ENCODE results near the gene ACTN1. TPM values are rescaled to one million over a fixed set of nuclear protein-coding genes. Genes with fewer than 3 reads are reported as not detected.
A peak's percentile ranks its signal among the peaks of the same experiment; 100 is the strongest.

ACTN1 gene
- total and polyA plus RNA-seq, 2 of the 8 experiments (the other 6 are each of a cell fraction or from before 2014, with no cell fraction given), result 236 to 262 TPM

DNA sequence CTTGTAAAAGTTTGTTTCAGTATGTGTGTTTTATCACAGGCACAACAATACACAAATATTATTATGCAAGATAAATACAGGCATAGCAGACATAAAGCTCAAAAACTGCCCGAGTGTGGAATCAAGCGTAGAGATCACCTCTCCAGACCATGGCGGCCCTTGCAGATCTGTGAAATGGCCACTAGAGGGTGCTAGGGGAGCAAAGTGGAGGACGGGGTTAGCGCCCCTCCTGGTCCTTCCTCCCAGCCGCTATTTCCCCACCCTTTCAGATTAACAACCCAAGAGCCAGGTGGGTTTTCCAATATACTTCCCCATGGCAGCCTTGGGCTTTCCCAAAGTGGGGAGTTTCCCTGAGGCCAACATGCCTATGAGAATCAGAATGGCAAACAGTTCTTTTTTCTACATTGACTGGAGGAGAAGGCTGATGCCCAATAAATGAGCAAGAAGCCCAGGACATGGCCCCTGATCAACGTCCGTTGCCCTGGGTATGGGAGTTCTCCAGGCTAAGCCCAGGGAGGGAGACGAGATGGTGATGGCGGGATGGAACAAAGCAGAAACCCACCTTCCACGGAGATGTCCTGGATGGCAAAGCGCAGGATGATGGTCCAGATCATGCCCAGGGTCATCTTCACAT, 67.4 kb downstream of the ACTN1 start:
- Histone ChIP-seq H3K4me3 (ENCODE audit: extremely low read depth in 1 of 4, insufficient read depth in 2 of 4, low read depth in 3 of 4, low read length in 4 of 4) (no peak overlapping the region), H3K36me3 (ENCODE audit: control insufficient read depth in 2 of 4, insufficient read depth in 4 of 4, low read length in 3 of 4) (peaks cover 7 to 37% (median 23%) of the 10 kb centered on the region in 4 experiments; a peak in 7 of 8 replicates), H3K9ac (replicated peaks in 1 of 4; ENCODE audit: extremely low read depth in 1 of 4, low read depth in 3 of 4, low read length in 3 of 4) (no peak overlapping the region), H2BK15ac (ENCODE audit: low read length) (no peak overlapping the region), H3K4me2 (ENCODE audit: insufficient read depth in 1 of 2, low read depth in 2 of 2, low read length in 2 of 2) (no peak overlapping the region), H3K79me2 (ENCODE audit: control insufficient read depth in 1 of 2, insufficient read depth in 2 of 2, low read length in 2 of 2) (peaks cover 0 to 21% of the 10 kb centered on the region in 2 experiments; a peak in 2 of 4 replicates), H4K8ac (ENCODE audit: extremely low read depth, insufficient read depth, low read length) (no peak overlapping the region), H3K23ac (ENCODE audit: insufficient read length) (no peak overlapping the region), H3K27ac (ENCODE audit: low read depth, low read length) (no peak overlapping the region), H3K27me3 (replicated peaks in 1 of 4; ENCODE audit: control insufficient read depth in 3 of 4, extremely low read depth in 1 of 4, insufficient read depth in 3 of 4, low read length in 3 of 4) (no peaks in the 10 kb centered on the region), H4K20me1 (replicated peaks in 1 of 2; ENCODE audit: control insufficient read depth in 1 of 2, insufficient read depth in 2 of 2, low read length in 2 of 2) (peaks cover 3 to 13% of the 10 kb centered on the region in 2 experiments), H3K18ac (ENCODE audit: extremely low read depth, low read length) (no peak overlapping the region), H3K14ac (ENCODE audit: insufficient read length) (no peak overlapping the region), H2BK20ac (ENCODE audit: low read length) (no peak overlapping the region), H2BK12ac (ENCODE audit: low read depth, low read length) (no peak overlapping the region), H4K5ac (ENCODE audit: insufficient read length, low read depth, low read length) (no peak overlapping the region), H3K56ac (replicated peaks; ENCODE audit: insufficient read length, low read depth, low read length) (no peak overlapping the region), H3K4ac (replicated peaks; ENCODE audit: insufficient read length, low read depth, low read length) (no peak overlapping the region), H2BK5ac (ENCODE audit: low read depth, low read length) (no peak overlapping the region), H2AK5ac (ENCODE audit: low read depth, low read length) (no peak overlapping the region), H3K79me1 (ENCODE audit: low read depth, low read length) (peaks cover 15% of the 10 kb centered on the region), H4K91ac (replicated peaks; ENCODE audit: insufficient read length, low read length) (no peak overlapping the region), H2AFZ (ENCODE audit: low read length) (no peak overlapping the region), H3K9me3 (ENCODE audit: insufficient read depth in 2 of 2, low read depth in 1 of 2, low read length in 1 of 2) (no peaks in the 10 kb centered on the region), H2BK120ac (replicated peaks; ENCODE audit: low read depth, low read length) (no peak overlapping the region), H3K23me2 (ENCODE audit: low read depth, low read length) (no peaks in the 10 kb centered on the region), H3K4me1 (replicated peaks in 1 of 4; ENCODE audit: control insufficient read depth in 3 of 4, insufficient read depth in 4 of 4, low read length in 3 of 4) (no peaks in the 10 kb centered on the region; a peak in 1 of 7 replicates)
- ChIA-PET CTCF (ENCODE audit: partially characterized antibody) (interaction anchor here (0.6 to 12.8 kb wide), 55 partner anchors 10 to 972 kb away, joined by 3 to 186 read pairs (median 4); no protein-coding TSS in a partner anchor), POLR2A (ENCODE audit: partially characterized antibody) (interaction anchor here (0.6 to 1.7 kb wide), 4 partner anchors 11 to 69 kb away, joined by 3 to 4 read pairs (median 3); no protein-coding TSS in a partner anchor)
- 59% methylated on average over 12 of the region's 12 CpGs; no CpG with 5 or more reads in 1 of the 2 experiments for WGBS, 2 experiments (ENCODE audit: extremely low coverage in 1 of 2, insufficient coverage in 1 of 2, insufficient read length in 1 of 2, insufficient replicate concordance in 2 of 2, low coverage in 1 of 2, low lambda C conversion rate in 2 of 2, missing lambda C conversion rate in 1 of 2)
- FAIRE-seq (peak; percentile 95), DNase-seq (ENCODE audit: low read depth in 1 of 2, low spot score in 2 of 2) (peak; percentile 59 to 91)
- peak; percentile 87 for TF ChIP-seq YY1 (IDR thresholded peaks at IDR 0.05; ENCODE audit: low read depth, low read length)
- TF ChIP-seq RBBP5 (IDR thresholded peaks at IDR 0.05; ENCODE audit: borderline replicate concordance, low read depth, low read length), result no peak
- TF ChIP-seq PHF8 (conservative IDR thresholded peaks at IDR 0.05; ENCODE audit: low read depth, low read length), result no peak
- TF ChIP-seq JUND (IDR thresholded peaks at IDR 0.05; ENCODE audit: low read length), result no peak
- no peak for TF ChIP-seq RFX5 (IDR thresholded peaks at IDR 0.05; ENCODE audit: borderline replicate concordance, low read depth, low read length)
- peak; percentile 97 to 100 (median 99) for TF ChIP-seq CTCF (IDR thresholded peaks at IDR 0.05; ENCODE audit: control extremely low read depth in 1 of 3, insufficient read depth in 1 of 3, low read depth in 1 of 3, low read length in 3 of 3)
- TF ChIP-seq CREB1 (IDR thresholded peaks at IDR 0.05), result 0 out of 2 replicates have a peak, but pooled peaks have one; percentile 9
- TF ChIP-seq HDAC2 (IDR thresholded peaks at IDR 0.05; ENCODE audit: borderline replicate concordance in 1 of 2, low read depth in 2 of 2, low read length in 2 of 2), result no peak
- peak; percentile 79 for TF ChIP-seq TCF12 (IDR thresholded peaks at IDR 0.05; ENCODE audit: low read depth, low read length)
- TF ChIP-seq KDM1A (IDR thresholded peaks at IDR 0.05; ENCODE audit: borderline replicate concordance, low read length), result no peak

Data from H1 (cell line).